ENCODE results near the gene COLEC12.

COLEC12 gene

GRCh38 chr18:286515-287310 is 213.8 kb downstream of the COLEC12 start:
- Histone ChIP-seq H3K79me1 (ENCODE audit: low read length) (no peaks in the 10 kb centered on the region), H3K23ac (ENCODE audit: low read length) (no peak overlapping the region), H3K27me3 (ENCODE audit: insufficient read depth, low read length) (no peaks in the 10 kb centered on the region), H2AFZ (ENCODE audit: insufficient read depth, low read length, poor library complexity) (no peak overlapping the region), H2AK5ac (ENCODE audit: low read length) (no peak overlapping the region), H3K4me2 (ENCODE audit: low read length) (no peak overlapping the region), H3K27ac (ENCODE audit: low read depth, low read length) (no peak overlapping the region), H3K4ac (ENCODE audit: low read depth, low read length) (no peak overlapping the region), H4K91ac (ENCODE audit: low read depth, low read length) (no peak overlapping the region), H3K79me2 (ENCODE audit: control insufficient read depth, insufficient read depth, low read length, poor library complexity) (no peaks in the 10 kb centered on the region), H3K14ac (ENCODE audit: low read length) (no peak overlapping the region), H2BK12ac (ENCODE audit: low read length) (no peak overlapping the region), H3K36me3 (ENCODE audit: control insufficient read depth in 1 of 2, insufficient read depth in 2 of 2, low read length in 2 of 2) (no peaks in the 10 kb centered on the region), H4K8ac (ENCODE audit: low read depth, low read length) (no peak overlapping the region), H4K12ac (ENCODE audit: low read depth, low read length) (no peak overlapping the region), H3K4me1 (ENCODE audit: control insufficient read depth in 1 of 2, insufficient read depth in 2 of 2, low read length in 2 of 2) (no peaks in the 10 kb centered on the region), H3K4me3 (ENCODE audit: low read depth, low read length) (no peak overlapping the region), H3K9ac (ENCODE audit: low read length) (no peak overlapping the region), H2BK120ac (ENCODE audit: insufficient read depth, low read length, poor library complexity) (no peak overlapping the region), H2BK5ac (ENCODE audit: low read depth, low read length, poor library complexity) (no peak overlapping the region), H3K18ac (ENCODE audit: low read length) (no peak overlapping the region), H3K9me3 (ENCODE audit: insufficient read depth, low read depth, low read length) (no peaks in the 10 kb centered on the region)
- no CpG with 5 or more reads among the region's 8 CpGs for WGBS (ENCODE audit: extremely low coverage, insufficient coverage, insufficient read length)
- peak in 1 of 2 donors; percentile 19 for DNase-seq

- H3K27me3 ChIP-seq (ENCODE audit: insufficient read depth, low read length), result no peaks in the 10 kb centered on the region
Measured at GRCh38 chr18:285817-286216, 214.7 kb downstream of the COLEC12 start.

GRCh38 chr18:275486-275885 is 225.0 kb downstream of the COLEC12 start:
- H2BK120ac ChIP-seq (ENCODE audit: insufficient read depth, low read length, poor library complexity), result no peak overlapping the region
- no peak overlapping the region for H3K4ac ChIP-seq (ENCODE audit: low read depth, low read length)
- no peaks in the 10 kb centered on the region for H3K27me3 ChIP-seq (ENCODE audit: insufficient read depth, low read length)
- WGBS (ENCODE audit: extremely low coverage, insufficient coverage, insufficient read length), result no CpG with 5 or more reads among the region's 2 CpGs
- no peak overlapping the region for H2BK5ac ChIP-seq (ENCODE audit: low read depth, low read length, poor library complexity)
- H3K18ac ChIP-seq (ENCODE audit: low read length), result no peak overlapping the region
- H3K23ac ChIP-seq (ENCODE audit: low read length), result no peak overlapping the region
- no peak overlapping the region for H2BK12ac ChIP-seq (ENCODE audit: low read length)
- H3K9ac ChIP-seq (ENCODE audit: low read length), result no peak overlapping the region
- H3K4me1 ChIP-seq (ENCODE audit: control insufficient read depth in 1 of 2, insufficient read depth in 2 of 2, low read length in 2 of 2), result no peaks in the 10 kb centered on the region
- H3K27ac ChIP-seq (ENCODE audit: low read depth, low read length), result no peak overlapping the region
- no peak overlapping the region for H2AK5ac ChIP-seq (ENCODE audit: low read length)
- no peaks in the 10 kb centered on the region for H3K79me2 ChIP-seq (ENCODE audit: control insufficient read depth, insufficient read depth, low read length, poor library complexity)
- no peaks in the 10 kb centered on the region for H3K79me1 ChIP-seq (ENCODE audit: low read length)
- no peak overlapping the region for H4K12ac ChIP-seq (ENCODE audit: low read depth, low read length)
- no peak overlapping the region for H2AFZ ChIP-seq (ENCODE audit: insufficient read depth, low read length, poor library complexity)
- no peak overlapping the region for H3K4me2 ChIP-seq (ENCODE audit: low read length)
- H3K4me3 ChIP-seq (ENCODE audit: low read depth, low read length), result no peak overlapping the region
- no peaks in the 10 kb centered on the region for H3K36me3 ChIP-seq (ENCODE audit: control insufficient read depth in 1 of 2, insufficient read depth in 2 of 2, low read length in 2 of 2)
- H3K14ac ChIP-seq (ENCODE audit: low read length), result no peak overlapping the region
- peak in 1 of 2 donors; percentile 5 for DNase-seq
- H3K9me3 ChIP-seq (ENCODE audit: insufficient read depth, low read depth, low read length), result no peaks in the 10 kb centered on the region
- H4K91ac ChIP-seq (ENCODE audit: low read depth, low read length), result no peak overlapping the region
- H4K8ac ChIP-seq (ENCODE audit: low read depth, low read length), result no peak overlapping the region

More at GRCh38 chr18:285817-286216, 214.7 kb downstream of the COLEC12 start:
- H3K23ac ChIP-seq (ENCODE audit: low read length), result no peak overlapping the region
- H3K4me1 ChIP-seq (ENCODE audit: control insufficient read depth in 1 of 2, insufficient read depth in 2 of 2, low read length in 2 of 2), result no peaks in the 10 kb centered on the region
- H3K9me3 ChIP-seq (ENCODE audit: insufficient read depth, low read depth, low read length), result no peaks in the 10 kb centered on the region
- H2AFZ ChIP-seq (ENCODE audit: insufficient read depth, low read length, poor library complexity), result no peak overlapping the region
- no peak overlapping the region for H2BK120ac ChIP-seq (ENCODE audit: insufficient read depth, low read length, poor library complexity)
- H3K79me1 ChIP-seq (ENCODE audit: low read length), result no peaks in the 10 kb centered on the region
- H3K14ac ChIP-seq (ENCODE audit: low read length), result no peak overlapping the region
- no peak overlapping the region for H4K12ac ChIP-seq (ENCODE audit: low read depth, low read length)
- DNase-seq, result no peak
- no peak overlapping the region for H2BK5ac ChIP-seq (ENCODE audit: low read depth, low read length, poor library complexity)
- H3K79me2 ChIP-seq (ENCODE audit: control insufficient read depth, insufficient read depth, low read length, poor library complexity), result no peaks in the 10 kb centered on the region
- H4K91ac ChIP-seq (ENCODE audit: low read depth, low read length), result no peak overlapping the region
- H3K4ac ChIP-seq (ENCODE audit: low read depth, low read length), result no peak overlapping the region
- WGBS (ENCODE audit: extremely low coverage, insufficient coverage, insufficient read length), result no CpG with 5 or more reads among the region's 6 CpGs
- H3K9ac ChIP-seq (ENCODE audit: low read length), result no peak overlapping the region
- no peak overlapping the region for H3K4me2 ChIP-seq (ENCODE audit: low read length)
- H3K27ac ChIP-seq (ENCODE audit: low read depth, low read length), result no peak overlapping the region
- H4K8ac ChIP-seq (ENCODE audit: low read depth, low read length), result no peak overlapping the region
- no peak overlapping the region for H2AK5ac ChIP-seq (ENCODE audit: low read length)
- H3K4me3 ChIP-seq (ENCODE audit: low read depth, low read length), result no peak overlapping the region
- H2BK12ac ChIP-seq (ENCODE audit: low read length), result no peak overlapping the region
- no peaks in the 10 kb centered on the region for H3K36me3 ChIP-seq (ENCODE audit: control insufficient read depth in 1 of 2, insufficient read depth in 2 of 2, low read length in 2 of 2)
- no peak overlapping the region for H3K18ac ChIP-seq (ENCODE audit: low read length)

GRCh38 chr18:274313-274712 is 226.2 kb downstream of the COLEC12 start:
- Histone ChIP-seq H4K12ac (ENCODE audit: low read depth, low read length) (no peak overlapping the region), H3K27me3 (ENCODE audit: insufficient read depth, low read length) (no peaks in the 10 kb centered on the region), H3K18ac (ENCODE audit: low read length) (no peak overlapping the region), H2BK120ac (ENCODE audit: insufficient read depth, low read length, poor library complexity) (no peak overlapping the region), H3K14ac (ENCODE audit: low read length) (no peak overlapping the region), H3K79me1 (ENCODE audit: low read length) (no peaks in the 10 kb centered on the region), H4K8ac (ENCODE audit: low read depth, low read length) (no peak overlapping the region), H3K4me3 (ENCODE audit: low read depth, low read length) (no peak overlapping the region), H3K79me2 (ENCODE audit: control insufficient read depth, insufficient read depth, low read length, poor library complexity) (no peaks in the 10 kb centered on the region), H3K9ac (ENCODE audit: low read length) (no peak overlapping the region), H3K4ac (ENCODE audit: low read depth, low read length) (no peak overlapping the region), H2BK12ac (ENCODE audit: low read length) (no peak overlapping the region), H3K27ac (ENCODE audit: low read depth, low read length) (no peak overlapping the region), H3K36me3 (ENCODE audit: control insufficient read depth in 1 of 2, insufficient read depth in 2 of 2, low read length in 2 of 2) (no peaks in the 10 kb centered on the region), H3K23ac (ENCODE audit: low read length) (no peak overlapping the region), H2BK5ac (ENCODE audit: low read depth, low read length, poor library complexity) (no peak overlapping the region), H3K4me1 (ENCODE audit: control insufficient read depth in 1 of 2, insufficient read depth in 2 of 2, low read length in 2 of 2) (no peaks in the 10 kb centered on the region), H4K91ac (ENCODE audit: low read depth, low read length) (no peak overlapping the region), H3K4me2 (ENCODE audit: low read length) (no peak overlapping the region), H2AK5ac (ENCODE audit: low read length) (no peak overlapping the region), H2AFZ (ENCODE audit: insufficient read depth, low read length, poor library complexity) (no peak overlapping the region), H3K9me3 (ENCODE audit: insufficient read depth, low read depth, low read length) (no peaks in the 10 kb centered on the region)
- WGBS (ENCODE audit: extremely low coverage, insufficient coverage, insufficient read length), result no CpG with 5 or more reads among the region's 8 CpGs
- DNase-seq, result no peak
